Measurements from ENCODE around the gene FCN2.

FCN2 gene

DNA sequence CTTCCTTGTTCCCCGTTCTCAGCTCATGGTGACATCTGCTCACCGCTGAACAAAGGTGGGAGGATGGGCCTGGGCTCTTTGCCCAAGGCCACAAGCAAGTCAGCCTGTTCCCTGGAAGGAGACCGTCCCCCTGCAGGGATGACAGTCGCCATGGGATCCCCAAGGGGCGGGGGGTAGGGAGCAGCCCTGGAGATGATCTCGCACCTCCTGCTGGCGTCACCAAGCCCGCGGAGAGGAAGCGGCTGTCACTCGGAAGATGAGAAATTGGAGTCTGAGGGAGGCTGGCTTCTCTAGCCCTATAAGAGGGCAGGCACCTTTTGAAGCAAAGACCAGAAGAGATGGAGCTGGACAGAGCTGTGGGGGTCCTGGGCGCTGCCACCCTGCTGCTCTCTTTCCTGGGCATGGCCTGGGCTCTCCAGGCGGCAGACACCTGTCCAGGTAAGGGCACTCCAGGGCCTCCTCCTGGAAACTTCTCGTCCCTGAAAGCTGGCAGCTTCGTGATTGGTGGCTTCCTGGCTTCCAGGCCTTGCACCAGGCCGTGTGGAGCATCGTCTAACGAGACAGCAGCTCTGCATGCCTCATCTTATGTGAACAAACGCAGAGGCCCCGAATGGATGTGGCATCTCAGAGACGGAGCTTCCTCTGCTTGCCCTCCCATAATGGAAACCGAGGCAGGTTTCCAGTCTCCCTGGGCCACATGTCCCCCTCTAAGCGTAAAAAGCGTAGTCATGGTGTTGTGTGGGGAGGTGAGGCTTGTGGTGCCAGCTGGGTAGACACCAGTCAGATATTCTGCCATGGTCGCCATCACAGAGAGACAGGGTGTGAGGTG lies at the start of gene FCN2:
Gene FCN2, plus strand, starts transcription at position 327 of the 829 bp plus-strand sequence. Its CDS starts 12 bp downstream, at position 339.
- Mint-ChIP-seq H3K9me3 (no peaks in the 10 kb centered on the region), H3K36me3 (ENCODE audit: low read depth) (no peaks in the 10 kb centered on the region), H3K4me1 (ENCODE audit: low read depth) (no peaks in the 10 kb centered on the region), H3K27ac (no peak within 1 kb of the TSS), H3K27me3 (ENCODE audit: low read depth) (no peaks in the 10 kb centered on the region), H3K4me3 (no peak within 1 kb of the TSS)

DNA sequence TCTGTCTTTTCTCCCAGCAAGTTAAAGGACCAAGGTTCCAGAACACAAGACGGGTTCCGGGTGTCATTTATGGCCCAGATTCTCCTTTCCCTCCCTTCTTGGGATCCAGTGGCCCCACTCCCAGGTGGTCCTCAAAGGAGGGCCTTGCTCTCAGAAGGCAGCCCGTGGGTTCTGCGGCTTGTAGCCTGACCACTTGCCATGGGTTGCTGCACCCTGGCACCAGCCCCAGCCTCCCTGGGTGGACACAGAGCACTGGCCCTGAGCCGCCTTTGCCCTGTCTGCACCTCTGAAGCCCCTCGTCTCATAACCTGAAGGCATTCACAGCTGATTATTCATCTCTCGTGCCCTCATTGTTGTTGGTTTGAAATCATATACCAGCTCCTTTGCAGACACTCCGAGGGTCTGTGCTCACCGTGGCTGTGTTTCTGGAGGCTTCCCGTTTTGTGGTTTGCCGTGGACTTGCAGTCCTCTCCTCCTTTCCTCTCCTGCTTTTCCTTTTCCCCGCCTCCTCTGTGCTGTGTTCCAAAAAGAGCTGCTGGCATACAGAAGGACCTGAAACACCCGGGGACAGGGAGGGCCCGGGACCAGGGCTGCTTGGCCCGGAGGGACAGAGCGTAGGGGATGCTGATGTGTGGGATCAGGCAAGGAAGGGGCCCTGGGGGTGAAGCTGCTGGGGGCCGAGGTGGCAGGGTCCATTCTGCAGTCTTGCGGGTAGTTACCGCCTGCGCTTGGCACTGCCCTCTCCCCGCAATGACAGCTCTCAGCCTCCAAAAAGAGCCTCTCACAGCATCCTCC lies 49.5 kb upstream of the FCN2 start:
- Mint-ChIP-seq H3K4me3 (no peak overlapping the region), H3K9me3 (no peaks in the 10 kb centered on the region), H3K27ac (no peak overlapping the region), H3K36me3 (ENCODE audit: low read depth) (no peaks in the 10 kb centered on the region), H3K27me3 (ENCODE audit: low read depth) (no peaks in the 10 kb centered on the region), H3K4me1 (ENCODE audit: low read depth) (no peaks in the 10 kb centered on the region)

GRCh38 chr9:134832471-134832870 lies 48.1 kb upstream of the FCN2 start:
- Mint-ChIP-seq H3K36me3 (ENCODE audit: low read depth) (no peaks in the 10 kb centered on the region), H3K4me1 (ENCODE audit: low read depth) (no peaks in the 10 kb centered on the region), H3K9me3 (no peaks in the 10 kb centered on the region), H3K27me3 (ENCODE audit: low read depth) (no peaks in the 10 kb centered on the region), H3K27ac (no peak overlapping the region), H3K4me3 (no peak overlapping the region)

DNA sequence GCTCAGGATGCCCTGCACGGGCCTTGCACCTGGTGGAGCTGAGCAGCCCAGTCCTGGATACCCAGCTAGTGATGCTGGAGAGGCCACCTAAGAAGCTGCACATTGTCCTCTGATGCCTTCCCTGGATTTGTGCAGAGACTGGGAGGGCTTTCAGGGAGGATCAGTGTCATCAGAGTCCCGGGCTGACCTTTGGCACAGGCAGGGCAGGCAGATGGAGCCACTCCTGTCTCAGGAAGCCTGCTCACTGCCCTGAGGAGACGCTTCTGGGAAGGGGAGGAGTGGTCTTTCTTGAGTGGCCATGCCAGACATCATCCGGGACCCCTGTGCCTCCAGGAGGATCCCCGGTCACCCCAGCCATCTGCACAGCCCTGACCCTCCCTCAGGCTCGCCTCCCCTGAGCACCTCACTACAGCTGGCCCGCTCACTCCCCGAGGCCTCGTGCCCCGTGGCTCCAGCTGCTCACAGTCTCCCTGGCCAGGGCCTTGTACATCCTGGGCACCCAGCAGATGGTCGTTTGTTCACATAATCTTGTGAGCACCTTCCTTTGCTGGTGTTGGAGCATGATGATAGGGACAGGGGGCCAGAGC lies 47.2 kb upstream of the FCN2 start:
- Mint-ChIP-seq H3K36me3 (ENCODE audit: low read depth) (no peaks in the 10 kb centered on the region), H3K9me3 (no peaks in the 10 kb centered on the region), H3K27ac (no peak overlapping the region), H3K4me1 (ENCODE audit: low read depth) (no peaks in the 10 kb centered on the region), H3K4me3 (no peak overlapping the region), H3K27me3 (ENCODE audit: low read depth) (no peaks in the 10 kb centered on the region)

- Mint-ChIP-seq H3K4me3 (no peak overlapping the region), H3K27ac (no peak overlapping the region), H3K27me3 (ENCODE audit: low read depth) (no peaks in the 10 kb centered on the region), H3K36me3 (ENCODE audit: low read depth) (no peaks in the 10 kb centered on the region), H3K4me1 (ENCODE audit: low read depth) (no peaks in the 10 kb centered on the region), H3K9me3 (no peaks in the 10 kb centered on the region)
Observed at GRCh38 chr9:134834217-134834956, 46.2 kb upstream of the FCN2 start.

DNA sequence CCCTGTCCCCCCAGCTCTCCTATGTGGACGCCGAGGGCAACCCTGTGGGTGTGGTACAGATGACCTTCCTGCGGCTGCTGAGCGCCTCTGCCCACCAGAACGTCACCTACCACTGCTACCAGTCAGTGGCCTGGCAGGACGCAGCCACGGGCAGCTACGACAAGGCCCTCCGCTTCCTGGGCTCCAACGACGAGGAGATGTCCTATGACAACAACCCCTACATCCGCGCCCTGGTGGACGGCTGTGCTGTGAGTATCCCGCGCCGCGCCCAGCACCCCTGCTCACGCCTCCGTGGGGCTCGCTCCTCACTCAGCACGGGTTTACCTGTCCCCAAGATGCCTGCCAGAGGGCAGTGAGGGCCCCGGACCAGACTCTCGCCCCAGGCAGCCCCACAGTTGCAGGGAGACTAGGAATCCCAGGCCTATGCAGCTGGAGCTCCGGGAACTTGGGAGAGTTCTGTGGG lies 45.6 kb upstream of the FCN2 start:
- Mint-ChIP-seq H3K36me3 (ENCODE audit: low read depth) (no peaks in the 10 kb centered on the region), H3K27me3 (ENCODE audit: low read depth) (no peaks in the 10 kb centered on the region), H3K4me3 (no peak overlapping the region), H3K4me1 (ENCODE audit: low read depth) (no peaks in the 10 kb centered on the region), H3K9me3 (no peaks in the 10 kb centered on the region), H3K27ac (no peak overlapping the region)

DNA sequence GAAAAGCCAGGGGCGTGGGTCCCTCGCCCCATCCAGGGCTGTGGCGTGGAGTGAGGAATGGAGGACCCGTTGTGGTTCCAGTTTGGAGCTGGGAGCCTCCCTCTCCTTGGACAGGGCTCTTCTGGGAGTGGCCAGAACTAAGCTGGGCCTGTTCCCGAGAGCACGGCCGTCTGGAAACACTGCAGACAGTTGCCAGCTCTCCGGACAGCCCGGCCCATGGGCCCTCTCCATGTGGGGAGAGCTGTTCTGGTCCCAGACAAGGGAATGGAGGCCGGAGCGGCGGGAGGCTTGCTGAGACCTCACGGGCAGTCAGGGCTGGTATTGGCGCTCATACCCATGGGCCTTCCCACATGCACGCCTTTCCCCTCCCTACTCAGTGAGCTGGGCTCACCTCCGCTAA lies 45.2 kb upstream of the FCN2 start:
- H3K27me3 Mint-ChIP-seq (ENCODE audit: low read depth), result no peaks in the 10 kb centered on the region
- no peak overlapping the region for H3K4me3 Mint-ChIP-seq
- H3K36me3 Mint-ChIP-seq (ENCODE audit: low read depth), result no peaks in the 10 kb centered on the region
- no peaks in the 10 kb centered on the region for H3K9me3 Mint-ChIP-seq
- H3K4me1 Mint-ChIP-seq (ENCODE audit: low read depth), result no peaks in the 10 kb centered on the region
- no peak overlapping the region for H3K27ac Mint-ChIP-seq

GRCh38 chr9:134835987-134836386 lies 44.6 kb upstream of the FCN2 start:
- Mint-ChIP-seq H3K36me3 (ENCODE audit: low read depth) (no peaks in the 10 kb centered on the region), H3K27me3 (ENCODE audit: low read depth) (no peaks in the 10 kb centered on the region), H3K9me3 (no peaks in the 10 kb centered on the region), H3K27ac (no peak overlapping the region), H3K4me3 (no peak overlapping the region), H3K4me1 (ENCODE audit: low read depth) (no peaks in the 10 kb centered on the region)

- no peaks in the 10 kb centered on the region for H3K36me3 Mint-ChIP-seq (ENCODE audit: low read depth)
- no peaks in the 10 kb centered on the region for H3K27me3 Mint-ChIP-seq (ENCODE audit: low read depth)
- H3K9me3 Mint-ChIP-seq, result no peaks in the 10 kb centered on the region
- H3K4me3 Mint-ChIP-seq, result no peak overlapping the region
- H3K4me1 Mint-ChIP-seq (ENCODE audit: low read depth), result no peaks in the 10 kb centered on the region
- no peak overlapping the region for H3K27ac Mint-ChIP-seq
Observed at GRCh38 chr9:134836406-134836970, 44.1 kb upstream of the FCN2 start.

DNA sequence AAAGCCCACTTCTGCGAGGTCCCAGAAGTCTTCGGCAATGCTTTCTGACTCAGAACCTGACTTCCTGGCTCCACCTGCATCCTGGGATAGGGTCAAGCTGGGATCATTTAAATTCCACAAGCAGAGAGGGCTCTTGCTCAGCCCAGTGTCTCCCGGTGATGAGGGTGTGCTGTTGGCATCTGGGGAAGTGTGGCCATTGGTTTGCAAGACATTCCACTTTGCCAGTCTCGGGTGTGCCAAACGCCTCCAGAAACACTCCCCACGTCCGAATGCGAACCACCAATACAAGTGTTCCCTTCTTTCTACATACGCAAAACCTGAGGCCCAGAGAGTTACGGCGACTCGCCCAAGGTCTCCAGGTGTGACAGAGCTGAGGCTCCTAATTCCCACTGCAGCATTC lies 43.1 kb upstream of the FCN2 start:
- Mint-ChIP-seq H3K27me3 (ENCODE audit: low read depth) (no peaks in the 10 kb centered on the region), H3K9me3 (no peaks in the 10 kb centered on the region), H3K4me1 (ENCODE audit: low read depth) (no peaks in the 10 kb centered on the region), H3K4me3 (no peak overlapping the region), H3K36me3 (ENCODE audit: low read depth) (no peaks in the 10 kb centered on the region), H3K27ac (no peak overlapping the region)

DNA sequence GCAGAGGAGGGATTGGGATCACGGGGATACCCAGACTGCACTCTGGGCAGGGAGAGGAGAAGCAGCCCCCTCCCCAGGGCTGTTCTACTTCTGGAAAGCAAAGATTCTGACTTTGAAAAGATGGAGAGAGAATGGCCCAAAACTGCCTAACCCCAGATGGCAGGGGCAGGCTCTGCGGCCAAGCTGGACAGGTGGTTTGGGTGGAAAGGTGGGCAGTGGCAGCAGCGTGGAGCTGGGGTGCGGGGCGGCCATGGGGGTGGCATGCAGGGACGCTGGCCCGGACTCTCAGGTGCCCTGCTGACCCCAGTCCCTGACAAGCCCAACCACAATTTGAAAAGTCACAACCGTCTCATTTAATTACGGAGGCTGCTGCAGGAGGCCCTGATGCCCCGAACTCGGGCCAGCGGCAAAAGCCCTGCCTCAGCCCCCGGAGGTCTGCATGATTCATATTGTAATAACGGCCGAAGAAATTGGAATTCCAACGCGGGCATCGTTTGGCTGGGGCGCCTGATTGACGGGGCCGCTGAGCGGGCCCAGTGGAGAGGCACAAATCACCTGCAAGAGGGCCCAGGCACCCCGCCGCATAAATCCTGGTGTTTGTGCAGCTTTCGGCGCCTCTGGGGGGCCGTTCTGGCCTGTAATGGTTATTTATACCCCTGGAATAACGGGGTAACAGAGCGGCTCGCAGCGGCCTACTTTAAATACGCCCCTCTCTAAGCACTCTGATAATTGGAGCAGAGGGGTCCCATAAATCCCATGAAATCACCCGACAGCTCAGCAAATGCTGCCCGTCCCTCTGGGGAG lies 41.8 kb upstream of the FCN2 start:
- Mint-ChIP-seq H3K27ac (no peak overlapping the region), H3K36me3 (ENCODE audit: low read depth) (no peaks in the 10 kb centered on the region), H3K4me1 (ENCODE audit: low read depth) (no peaks in the 10 kb centered on the region), H3K4me3 (no peak overlapping the region), H3K27me3 (ENCODE audit: low read depth) (no peaks in the 10 kb centered on the region), H3K9me3 (no peaks in the 10 kb centered on the region)

DNA sequence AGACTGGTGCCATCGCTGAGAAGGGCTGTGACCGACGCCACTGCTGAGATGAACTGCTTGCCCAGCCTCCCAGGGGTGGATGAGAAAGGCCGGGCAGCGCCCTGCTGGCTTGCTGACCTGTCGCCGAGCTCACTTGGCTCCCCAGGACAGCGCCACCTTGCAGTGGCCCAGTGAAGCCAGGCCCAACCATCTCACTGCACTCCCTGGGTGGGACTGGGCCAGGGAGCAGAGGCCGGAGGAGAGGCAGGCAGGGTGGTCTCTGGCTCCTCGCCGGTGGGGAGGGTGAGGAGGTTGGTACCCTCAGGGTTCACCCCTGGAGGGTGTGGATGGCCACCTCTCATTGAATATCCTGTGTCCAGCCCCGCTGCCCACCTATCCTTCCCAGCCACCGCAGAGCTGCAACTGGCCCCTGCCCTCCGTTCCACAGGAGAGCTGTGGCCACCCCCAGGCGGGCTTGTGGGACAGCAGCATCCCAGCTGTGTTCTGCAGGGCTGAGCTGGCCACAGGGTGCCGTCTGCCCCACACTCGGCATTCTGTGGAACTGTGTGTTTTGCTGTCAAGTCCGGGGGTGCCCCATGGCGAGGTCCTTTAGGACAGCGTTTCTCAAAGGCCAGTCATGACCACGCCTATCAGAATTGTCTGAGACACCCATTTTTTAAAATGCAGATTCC lies 41.0 kb upstream of the FCN2 start:
- Mint-ChIP-seq H3K4me1 (ENCODE audit: low read depth) (no peaks in the 10 kb centered on the region), H3K36me3 (ENCODE audit: low read depth) (no peaks in the 10 kb centered on the region), H3K27me3 (ENCODE audit: low read depth) (no peaks in the 10 kb centered on the region), H3K4me3 (no peak overlapping the region), H3K9me3 (no peaks in the 10 kb centered on the region), H3K27ac (no peak overlapping the region)

DNA sequence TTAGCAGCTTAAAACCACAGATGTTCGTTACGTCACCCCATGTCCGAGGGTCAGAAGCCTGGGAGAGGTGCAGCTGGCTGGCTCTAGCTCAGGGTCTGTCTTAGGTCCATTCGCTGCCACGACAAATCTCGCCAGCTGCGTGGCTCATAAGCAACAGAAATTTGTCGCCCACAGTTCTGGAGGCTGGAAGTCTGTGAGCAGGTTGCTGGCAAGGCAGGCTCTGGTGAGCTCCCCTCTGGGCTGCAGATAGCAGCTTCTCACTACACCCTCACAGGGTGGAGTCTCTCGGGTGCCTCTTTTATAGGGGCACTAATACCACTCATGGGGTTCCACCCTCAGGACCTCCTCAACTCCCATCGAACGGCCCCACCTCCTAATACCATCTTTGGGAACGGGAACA lies 40.1 kb upstream of the FCN2 start:
- no peak overlapping the region for H3K4me3 Mint-ChIP-seq
- H3K4me1 Mint-ChIP-seq (ENCODE audit: low read depth), result no peaks in the 10 kb centered on the region
- no peaks in the 10 kb centered on the region for H3K9me3 Mint-ChIP-seq
- H3K27me3 Mint-ChIP-seq (ENCODE audit: low read depth), result no peaks in the 10 kb centered on the region
- H3K27ac Mint-ChIP-seq, result no peak overlapping the region
- H3K36me3 Mint-ChIP-seq (ENCODE audit: low read depth), result no peaks in the 10 kb centered on the region
